Mesenchymal stem cell (in vitro differentiated cells and primary cell): ENCODE results near the gene SYNRG.
A peak's percentile ranks its signal among the peaks of the same experiment; 100 is the strongest.

Experiments
- DNase-seq: peaks from one replicate; pipeline ENCODE4 v3.0.0-alpha.2; 2013
- H2AFZ ChIP-seq: one replicate; pipeline ENCODE4 v1.6.1; 2013; ENCODE audit warnings: low read depth, mild to moderate bottlenecking, control low read depth, inconsistent platforms, low read length, moderate library complexity
- H2AK5ac ChIP-seq: 2 replicates; pipeline ENCODE4 v1.6.1; 2013; ENCODE audit warnings: low read length, moderate library complexity, mild to moderate bottlenecking, inconsistent platforms; ENCODE audit not compliant: severe bottlenecking
- H2BK120ac ChIP-seq: one replicate; pipeline ENCODE4 v1.6.1; 2013; ENCODE audit warnings: low read depth, mild to moderate bottlenecking, inconsistent platforms, low read length, moderate library complexity
- H2BK12ac ChIP-seq, 2 experiments: one replicate each; pipeline ENCODE4 v1.6.1; 2013; ENCODE audit warnings: inconsistent platforms in 2 of 2, low read length in 2 of 2, mild to moderate bottlenecking in 2 of 2, moderate library complexity in 2 of 2, control low read depth in 1 of 2
- H2BK15ac ChIP-seq: one replicate; pipeline ENCODE4 v1.6.1; 2013; ENCODE audit warnings: mild to moderate bottlenecking, low read depth, inconsistent platforms; ENCODE audit not compliant: poor library complexity, severe bottlenecking
- H2BK5ac ChIP-seq: 2 replicates; pipeline ENCODE4 v1.6.1; 2013; ENCODE audit warnings: low read depth, mild to moderate bottlenecking, low read length, control low read depth, inconsistent platforms; ENCODE audit not compliant: poor library complexity, severe bottlenecking
- H3K14ac ChIP-seq, 2 experiments: one replicate each; pipeline ENCODE4 v1.6.1; 2013; ENCODE audit warnings: inconsistent platforms in 2 of 2, low read length in 2 of 2, control low read depth in 1 of 2, mild to moderate bottlenecking in 1 of 2, moderate library complexity in 1 of 2
- H3K18ac ChIP-seq, 2 experiments: one replicate each; pipeline ENCODE4 v1.6.1; 2013; ENCODE audit warnings: inconsistent platforms in 2 of 2, low read length in 2 of 2, control low read depth in 1 of 2, low read depth in 1 of 2, mild to moderate bottlenecking in 1 of 2
- H3K23ac ChIP-seq, 2 experiments: one replicate each; pipeline ENCODE4 v1.6.1; 2013; ENCODE audit warnings: inconsistent platforms in 2 of 2, low read length in 2 of 2, mild to moderate bottlenecking in 2 of 2, moderate library complexity in 2 of 2, control low read depth in 1 of 2
- H3K27ac ChIP-seq: 2 replicates; pipeline ENCODE4 v1.5.1; 2013; ENCODE audit warnings: mild to moderate bottlenecking, moderate library complexity, low read length, control low read depth, inconsistent platforms; ENCODE audit not compliant: poor library complexity, severe bottlenecking
- H3K27me3 ChIP-seq, 2 experiments: 2 replicates each; pipeline versions ENCODE4 v1.6.1 to v1.7.0; 2013; ENCODE audit warnings: low read length in 2 of 2, mild to moderate bottlenecking in 2 of 2, moderate library complexity in 2 of 2, control low read depth in 1 of 2, inconsistent platforms in 1 of 2; ENCODE audit not compliant: control insufficient read depth in 1 of 2, insufficient read depth in 1 of 2
- H3K36me3 ChIP-seq, 2 experiments: 2 replicates each; pipeline versions ENCODE4 v1.6.1 to v1.7.0; 2013; ENCODE audit warnings: low read length in 2 of 2, control low read depth in 1 of 2, inconsistent platforms in 1 of 2, low read depth in 1 of 2, mild to moderate bottlenecking in 1 of 2; ENCODE audit not compliant: insufficient read depth in 2 of 2, control insufficient read depth in 1 of 2
- H3K4ac ChIP-seq, 2 experiments: one replicate each; pipeline ENCODE4 v1.6.1; 2013; ENCODE audit warnings: inconsistent platforms in 2 of 2, low read length in 2 of 2, mild to moderate bottlenecking in 2 of 2, moderate library complexity in 2 of 2, control low read depth in 1 of 2, low read depth in 1 of 2
- H3K4me1 ChIP-seq: 2 replicates; pipeline ENCODE4 v1.6.1; 2013; ENCODE audit warnings: low read depth, low read length, control low read depth; ENCODE audit not compliant: control insufficient read depth, insufficient read depth
- H3K4me2 ChIP-seq: 2 replicates; pipeline ENCODE4 v1.6.1; 2013; ENCODE audit warnings: low read length, mild to moderate bottlenecking, inconsistent platforms; ENCODE audit not compliant: poor library complexity, severe bottlenecking
- H3K4me3 ChIP-seq, 2 experiments: 2 replicates each; pipeline versions ENCODE4 v1.5.1 to v1.7.0; 2013; ENCODE audit warnings: low read length in 2 of 2, mild to moderate bottlenecking in 2 of 2, control low read depth in 1 of 2, low read depth in 1 of 2; ENCODE audit not compliant: insufficient read depth in 1 of 2
- H3K79me1 ChIP-seq: replicated peaks from 2 replicates; pipeline ENCODE4 v1.6.1; 2013; ENCODE audit warnings: mild to moderate bottlenecking, control low read depth, low read length, inconsistent platforms; ENCODE audit not compliant: poor library complexity, severe bottlenecking
- H3K9ac ChIP-seq: 2 replicates; pipeline ENCODE4 v1.7.0; 2013; ENCODE audit warnings: mild to moderate bottlenecking, low read length, moderate library complexity
- H3K9me3 ChIP-seq: 2 replicates; pipeline ENCODE4 v1.7.0; 2013; ENCODE audit warnings: mild to moderate bottlenecking, low read length; ENCODE audit not compliant: control insufficient read depth
- H4K8ac ChIP-seq: one replicate; pipeline ENCODE4 v1.6.1; 2013; ENCODE audit warnings: inconsistent platforms, mild to moderate bottlenecking, low read length, moderate library complexity
- H4K91ac ChIP-seq: one replicate; pipeline ENCODE4 v1.6.1; 2013; ENCODE audit warnings: mild to moderate bottlenecking, low read length, inconsistent platforms
- WGBS: methylation state at CpG from one replicate; pipeline ENCODE4 v1.1.7; 2013; ENCODE audit warnings: mixed read lengths; 5-methylcytosine and 5-hydroxymethylcytosine counted together

The SYNRG gene

GRCh38 chr17:37493249-37494027 is 115.8 kb downstream of the SYNRG start:
- no peak overlapping the region for H3K23ac ChIP-seq
- H3K36me3 ChIP-seq, result peaks cover 0 to 3% of the 10 kb centered on the region in 2 experiments
- WGBS, result no CpG with 5 or more reads among the region's 2 CpGs
- H3K27ac ChIP-seq, result peak overlapping the region; percentile 92
- H2BK15ac ChIP-seq, result no peak overlapping the region
- H3K18ac ChIP-seq, result no peak overlapping the region
- no peak overlapping the region for H3K14ac ChIP-seq
- no peak overlapping the region for H2BK120ac ChIP-seq
- no peak overlapping the region for H2BK5ac ChIP-seq
- peak overlapping the region; percentile 96 for H3K9ac ChIP-seq
- peaks cover 3% of the 10 kb centered on the region for H3K79me1 ChIP-seq
- H3K9me3 ChIP-seq, result no peaks in the 10 kb centered on the region
- H2AFZ ChIP-seq, result no peak overlapping the region
- H4K91ac ChIP-seq, result no peak overlapping the region
- no peak overlapping the region for H3K4ac ChIP-seq
- H4K8ac ChIP-seq, result no peak overlapping the region
- no peaks in the 10 kb centered on the region for H3K27me3 ChIP-seq
- peak overlapping the region; percentile 57 for H3K4me2 ChIP-seq
- DNase-seq, result peak; percentile 73
- H3K4me1 ChIP-seq, result peaks cover 18% of the 10 kb centered on the region
- H2AK5ac ChIP-seq, result peak overlapping the region; percentile 94
- peak overlapping the region in 1 of 2 experiments; percentile 84 for H3K4me3 ChIP-seq
- no peak overlapping the region for H2BK12ac ChIP-seq

GRCh38 chr17:37492167-37492566 is 117.1 kb downstream of the SYNRG start:
- H3K79me1 ChIP-seq, result peaks cover 1% of the 10 kb centered on the region
- peaks cover 0 to 3% of the 10 kb centered on the region in 2 experiments for H3K36me3 ChIP-seq
- no peaks in the 10 kb centered on the region for H3K27me3 ChIP-seq
- no peaks in the 10 kb centered on the region for H3K9me3 ChIP-seq
- no peak overlapping the region for H2BK12ac ChIP-seq
- no peak overlapping the region for H2BK15ac ChIP-seq
- H3K27ac ChIP-seq, result no peak overlapping the region
- DNase-seq, result peak; percentile 28
- peak overlapping the region; percentile 31 for H2AK5ac ChIP-seq
- H3K14ac ChIP-seq, result no peak overlapping the region
- no peak overlapping the region for H4K8ac ChIP-seq
- WGBS, result 51% methylated on average over 3 of the region's 4 CpGs
- H2BK120ac ChIP-seq, result no peak overlapping the region
- peak overlapping the region in 1 of 2 experiments; percentile 84 for H3K4me3 ChIP-seq
- H4K91ac ChIP-seq, result no peak overlapping the region
- H2BK5ac ChIP-seq, result no peak overlapping the region
- peaks cover 20% of the 10 kb centered on the region for H3K4me1 ChIP-seq
- H2AFZ ChIP-seq, result no peak overlapping the region
- peak overlapping the region; percentile 96 for H3K9ac ChIP-seq
- no peak overlapping the region for H3K4ac ChIP-seq
- H3K4me2 ChIP-seq, result no peak overlapping the region
- H3K23ac ChIP-seq, result no peak overlapping the region
- no peak overlapping the region for H3K18ac ChIP-seq

- peak overlapping the region; percentile 37 to 84 for H3K4me3 ChIP-seq
- DNase-seq, result peak; percentile 93
- WGBS, result 3% methylated on average over 19 of the region's 24 CpGs
These were observed 118.3 kb downstream of the SYNRG start for GRCh38 chr17:37490638-37491614.

More at GRCh38 chr17:37490638-37491614, 118.3 kb downstream of the SYNRG start:
- peak overlapping the region in 1 of 2 experiments; percentile 67 for H2BK12ac ChIP-seq
- peak overlapping the region; percentile 71 for H2BK5ac ChIP-seq
- peak overlapping the region; percentile 4 to 24 for H3K4ac ChIP-seq
- H2AFZ ChIP-seq, result no peak overlapping the region
- peak overlapping the region; percentile 96 for H3K9ac ChIP-seq
- no peak overlapping the region for H4K8ac ChIP-seq
- peaks cover 20% of the 10 kb centered on the region for H3K4me1 ChIP-seq
- peak overlapping the region; percentile 67 for H2AK5ac ChIP-seq
- no peak overlapping the region for H3K14ac ChIP-seq
- H3K27ac ChIP-seq, result peak overlapping the region; percentile 78
- H2BK15ac ChIP-seq, result no peak overlapping the region
- H3K79me1 ChIP-seq, result peaks cover 1% of the 10 kb centered on the region
- H3K36me3 ChIP-seq, result peaks cover 0 to 3% of the 10 kb centered on the region in 2 experiments
- no peaks in the 10 kb centered on the region for H3K9me3 ChIP-seq
- H2BK120ac ChIP-seq, result no peak overlapping the region
- peak overlapping the region; percentile 28 to 69 for H3K18ac ChIP-seq
- H3K27me3 ChIP-seq, result no peaks in the 10 kb centered on the region
- no peak overlapping the region for H4K91ac ChIP-seq
- H3K23ac ChIP-seq, result no peak overlapping the region
- H3K4me2 ChIP-seq, result peak overlapping the region; percentile 76
